CD14-positive monocyte (primary cell): ENCODE results near the gene ZNF668. TPM values are rescaled to one million over a fixed set of nuclear protein-coding genes. Genes with fewer than 3 reads are reported as not detected.

Experiments
- DNase-seq, 3 donors: peaks; one replicate each; pipeline ENCODE4 v3.0.0-alpha.2; 2011 to 2022
- H2AFZ ChIP-seq: 2 replicates; pipeline ENCODE4 v1.6.0; 2012; ENCODE audit warnings: mild to moderate bottlenecking, low read depth, low read length, inconsistent platforms; ENCODE audit not compliant: insufficient read depth, poor library complexity, severe bottlenecking
- H3K27ac ChIP-seq, 2 donors: 1 replicate in 1 of 2; 2 replicates in 1 of 2; pipeline ENCODE4 v1.5.1; 2012 to 2013; ENCODE audit warnings: low read length in 2 of 2, control low read depth in 1 of 2, inconsistent platforms in 1 of 2, low read depth in 1 of 2, mild to moderate bottlenecking in 1 of 2
- H3K27me3 ChIP-seq, 2 donors: one replicate each; pipeline versions ENCODE4 v1.6.0 to v1.6.1; 2011 to 2013; ENCODE audit warnings: low read length in 2 of 2; ENCODE audit not compliant: control insufficient read depth in 2 of 2, insufficient read depth in 2 of 2
- H3K36me3 ChIP-seq, 2 donors: replicated peaks in 1 of 2; 1 replicate in 1 of 2; 2 replicates in 1 of 2; pipeline versions ENCODE4 v1.5.1 to v1.6.1; 2012 to 2013; ENCODE audit warnings: low read length in 2 of 2, control low read depth in 1 of 2, inconsistent platforms in 1 of 2, mild to moderate bottlenecking in 1 of 2; ENCODE audit not compliant: insufficient read depth in 2 of 2, control insufficient read depth in 1 of 2
- H3K4me1 ChIP-seq, 2 donors: 1 replicate in 1 of 2; 2 replicates in 1 of 2; pipeline versions ENCODE4 v1.5.1 to v1.6.1; 2012 to 2013; ENCODE audit warnings: low read length in 2 of 2, control low read depth in 1 of 2, inconsistent platforms in 1 of 2, mild to moderate bottlenecking in 1 of 2, moderate library complexity in 1 of 2; ENCODE audit not compliant: insufficient read depth in 2 of 2, control insufficient read depth in 1 of 2
- H3K4me2 ChIP-seq: replicated peaks from 2 replicates; pipeline ENCODE3; 2012; ENCODE audit warnings: low read length, moderate library complexity, mild to moderate bottlenecking; ENCODE audit not compliant: poor library complexity, severe bottlenecking; ENCODE audit errors: extremely low read depth
- H3K4me3 ChIP-seq, 3 experiments: fragments of 200-600 bp in 1 of 3; sonication (generic) in 1 of 3; replicated peaks in 1 of 3; 1 replicate in 2 of 3; 2 replicates in 1 of 3; pipeline ENCODE4 v1.5.1; 2011 to 2013; ENCODE audit warnings: low read length in 3 of 3, mild to moderate bottlenecking in 3 of 3, control low read depth in 2 of 3, low read depth in 2 of 3, inconsistent platforms in 1 of 3, moderate library complexity in 1 of 3
- H3K79me2 ChIP-seq: 2 replicates; pipeline ENCODE4 v1.6.0; 2012; ENCODE audit warnings: mild to moderate bottlenecking, control low read depth, inconsistent platforms, low read length, moderate library complexity; ENCODE audit not compliant: insufficient read depth
- H3K9ac ChIP-seq: 2 replicates; pipeline ENCODE4 v1.6.0; 2017; ENCODE audit warnings: low read length, mild to moderate bottlenecking; ENCODE audit not compliant: insufficient read depth, poor library complexity, severe bottlenecking
- H3K9me3 ChIP-seq, 2 donors: replicated peaks in 1 of 2; 1 replicate in 1 of 2; 2 replicates in 1 of 2; pipeline versions ENCODE4 v1.5.1 to v1.6.1; 2012 to 2013; ENCODE audit warnings: low read length in 2 of 2, control low read depth in 1 of 2; ENCODE audit not compliant: control insufficient read depth in 1 of 2, insufficient read depth in 1 of 2
- H4K20me1 ChIP-seq: 2 replicates; pipeline ENCODE4 v1.6.0; 2012; ENCODE audit warnings: mild to moderate bottlenecking, low read length, control low read depth, moderate library complexity; ENCODE audit not compliant: insufficient read depth
- H3K27ac Mint-ChIP-seq, 7 donors: one replicate each; pipeline ENCODE4 v1.8.0; 2020; ENCODE audit warnings: mild to moderate bottlenecking in 7 of 7, mixed read lengths in 7 of 7, moderate library complexity in 6 of 7, inconsistent platforms in 2 of 7
- H3K27me3 Mint-ChIP-seq, 3 donors: one replicate each; pipeline ENCODE4 v1.8.0; 2021 to 2022; ENCODE audit warnings: low read depth in 3 of 3, mild to moderate bottlenecking in 3 of 3, mixed read lengths in 3 of 3, moderate library complexity in 3 of 3, inconsistent platforms in 1 of 3
- H3K36me3 Mint-ChIP-seq, 2 donors: one replicate each; pipeline ENCODE4 v1.8.0; 2020; ENCODE audit warnings: mixed read lengths in 2 of 2, inconsistent platforms in 1 of 2, mild to moderate bottlenecking in 1 of 2
- H3K4me1 Mint-ChIP-seq: one replicate; pipeline ENCODE4 v1.8.0; 2020; ENCODE audit warnings: mild to moderate bottlenecking, mixed read lengths
- H3K4me3 Mint-ChIP-seq, 2 donors: one replicate each; pipeline ENCODE4 v1.8.0; 2020; ENCODE audit warnings: mild to moderate bottlenecking in 2 of 2, mixed read lengths in 2 of 2, moderate library complexity in 1 of 2
- H3K9me3 Mint-ChIP-seq, 7 donors: one replicate each; pipeline ENCODE4 v1.8.0; 2020 to 2022; ENCODE audit warnings: mixed read lengths in 7 of 7, mild to moderate bottlenecking in 6 of 7, moderate library complexity in 6 of 7, inconsistent platforms in 2 of 7
- CTCF ChIP-seq: fragments of 200-600 bp; IDR thresholded peaks from one replicate; pipeline ENCODE4 v1.8.0; 2022; ENCODE audit warnings: antibody characterized with exemption, mild to moderate bottlenecking
- WGBS: methylation state at CpG from one replicate; pipeline ENCODE4 v1.1.5; 2013; ENCODE audit warnings: missing lambda C conversion rate; ENCODE audit not compliant: insufficient coverage; 5-methylcytosine and 5-hydroxymethylcytosine counted together
- intact Hi-C, 2 donors: fragments of 100-400 bp; cut with micrococcal nuclease; formaldehyde crosslinking; loops; one replicate each; pipeline versions ENCODE4 v1.15.0 to v1.15.1; 2023
- polyA plus RNA-seq, 3 donors: library from polyadenylated mRNA; depleted of rRNA in 1 of 3; unstranded in 2 of 3; stranded (reverse) in 1 of 3; fragments of 300-500 nt in 2 of 3; fragments of >200 nt in 1 of 3; fragmentation: Illumina TruSeq in 2 of 3; gene quantifications; 1 replicate in 2 of 3; 2 replicates in 1 of 3; pipeline ENCODE4 v1.2.3, GENCODE V29; 2012 to 2021

ZNF668 gene
- polyA plus RNA-seq, 3 donors: 3.8 to 4.8 (median 4.5) TPM

- TF ChIP-seq CTCF: no peak
- Histone ChIP-seq H3K27ac (no peak overlapping the region), H3K9ac (no peak overlapping the region), H3K36me3 (no peaks in the 10 kb centered on the region), H3K9me3 (no peaks in the 10 kb centered on the region), H3K4me3 (no peak overlapping the region), H3K4me2 (no peak overlapping the region), H3K79me2 (no peaks in the 10 kb centered on the region), H3K4me1 (no peaks in the 10 kb centered on the region), H3K27me3 (no peaks in the 10 kb centered on the region), H4K20me1 (no peaks in the 10 kb centered on the region), H2AFZ (no peak overlapping the region)
- no peak overlapping the region for H3K4me3 Mint-ChIP-seq
- 83% methylated on average over 1 of the region's 6 CpGs for WGBS
- peaks cover 0 to 3% (median 0%) of the 10 kb centered on the region in 7 donors for H3K9me3 Mint-ChIP-seq
- peaks cover 0 to 2% (median 0%) of the 10 kb centered on the region in 3 donors for H3K27me3 Mint-ChIP-seq
- H3K27ac Mint-ChIP-seq: no peak overlapping the region
- no peak for DNase-seq
- no peaks in the 10 kb centered on the region for H3K36me3 Mint-ChIP-seq
- peaks cover 17% of the 10 kb centered on the region for H3K4me1 Mint-ChIP-seq
- intact Hi-C loops: no loop called here
Observed at GRCh38 chr16:31023627-31024226, 50.3 kb downstream of the ZNF668 start.

- H3K4me2 ChIP-seq: no peak overlapping the region
- no peaks in the 10 kb centered on the region for H3K4me1 ChIP-seq
- Mint-ChIP-seq H3K36me3 (no peaks in the 10 kb centered on the region), H3K27me3 (peaks cover 0 to 3% (median 0%) of the 10 kb centered on the region in 3 donors), H3K4me3 (no peak overlapping the region), H3K27ac (no peak overlapping the region), H3K9me3 (peaks cover 0 to 3% (median 0%) of the 10 kb centered on the region in 7 donors), H3K4me1 (peaks cover 17% of the 10 kb centered on the region)
- H3K9ac ChIP-seq: no peak overlapping the region
- H3K4me3 ChIP-seq: no peak overlapping the region
- intact Hi-C loops: no loop called here
- WGBS: no CpG with 5 or more reads among the region's 4 CpGs
- H3K79me2 ChIP-seq: no peaks in the 10 kb centered on the region
- no peak for DNase-seq
- H3K36me3 ChIP-seq: no peaks in the 10 kb centered on the region
- H4K20me1 ChIP-seq: no peaks in the 10 kb centered on the region
- H3K9me3 ChIP-seq: no peaks in the 10 kb centered on the region
- H3K27ac ChIP-seq: no peak overlapping the region
- no peaks in the 10 kb centered on the region for H3K27me3 ChIP-seq
- no peak for TF ChIP-seq CTCF
- no peak overlapping the region for H2AFZ ChIP-seq
Observed at GRCh38 chr16:31023252-31023602, 50.8 kb downstream of the ZNF668 start.
